ENCODE results near the gene DNAJB5.

- TF ChIP-seq REST (IDR thresholded peaks at IDR 0.05; ENCODE audit: low read depth) = no peak
- no peak for TF ChIP-seq MAX (IDR thresholded peaks at IDR 0.05)
- no peak for TF ChIP-seq EP300 (IDR thresholded peaks at IDR 0.05; ENCODE audit: borderline replicate concordance)
- no peak for TF ChIP-seq RAD21 (IDR thresholded peaks at IDR 0.05; ENCODE audit: low read depth)
- no peak for TF ChIP-seq CREB1 (IDR thresholded peaks at IDR 0.05; ENCODE audit: low read depth)
- no peak for TF ChIP-seq YY1 (IDR thresholded peaks at IDR 0.05; ENCODE audit: low read depth)
- no peak for TF ChIP-seq TAF1 (IDR thresholded peaks at IDR 0.05; ENCODE audit: low read depth)
- TF ChIP-seq ZBTB7A (IDR thresholded peaks at IDR 0.05; ENCODE audit: low read depth) = no peak
- TF ChIP-seq TEAD4 (IDR thresholded peaks at IDR 0.05) = no peak
- no peak for TF ChIP-seq CEBPB (IDR thresholded peaks at IDR 0.05)
Measured at GRCh38 chr9:34956648-34957047, 32.9 kb upstream of the DNAJB5 start.
